HEK293T (cell line): ENCODE measurements around the gene NOTCH2.

Experiments used
- CTBP1 ChIP-seq: fragments of 450-650 bp; IDR thresholded peaks from 2 replicates; pipeline ENCODE4 v1.6.1; 2016; ENCODE audit warnings: borderline replicate concordance
- FOXA1 ChIP-seq: fragments of 450-650 bp; IDR thresholded peaks from 2 replicates; pipeline ENCODE4 v1.6.1; 2016; ENCODE audit warnings: mild to moderate bottlenecking
- HDGF ChIP-seq: fragments of 450-650 bp; IDR thresholded peaks from 2 replicates; pipeline ENCODE4 v1.6.1; 2017; ENCODE audit warnings: antibody characterized with exemption, borderline replicate concordance
- LEF1 ChIP-seq: fragments of 450-650 bp; IDR thresholded peaks from 2 replicates; pipeline ENCODE4 v1.6.1; 2017; ENCODE audit warnings: mild to moderate bottlenecking, borderline replicate concordance
- SP1 ChIP-seq: fragments of 450-650 bp; IDR thresholded peaks from 2 replicates; pipeline ENCODE4 v1.6.1; 2017
- SUZ12 ChIP-seq: fragments of 450-650 bp; IDR thresholded peaks from 2 replicates; pipeline ENCODE4 v1.6.1; 2016; ENCODE audit warnings: mild to moderate bottlenecking
- TARDBP ChIP-seq: fragments of 450-650 bp; IDR thresholded peaks from 2 replicates; pipeline ENCODE4 v1.6.1; 2016

GRCh38 chr1:119912963-119913362 lies 156.5 kb downstream of the NOTCH2 start:
- no peak for TF ChIP-seq FOXA1
- TF ChIP-seq HDGF, result no peak
- TF ChIP-seq SP1, result no peak
- TF ChIP-seq TARDBP, result no peak
- TF ChIP-seq CTBP1, result no peak
- TF ChIP-seq LEF1, result no peak
- TF ChIP-seq SUZ12, result no peak
